Ovary (tissue), 3 donors: Measurements from ENCODE around the gene ESPN.

Source experiments
- CTCF ChIP-seq, 3 donors: fragments of 450-650 bp in 2 of 3; fragments of 200-600 bp in 1 of 3; IDR thresholded peaks; one replicate each; pipeline versions ENCODE4 v1.5.1 to v1.8.0; 2016 to 2022; ENCODE audit warnings: antibody characterized with exemption in 3 of 3, mild to moderate bottlenecking in 1 of 3
- POLR2A ChIP-seq: fragments of 450-650 bp; IDR thresholded peaks from one replicate; pipeline ENCODE4 v1.6.1; 2017; ENCODE audit warnings: antibody characterized with exemption, mild to moderate bottlenecking, moderate library complexity
- donor health status: DM: no; HTN: no; CAD: no.

DNA sequence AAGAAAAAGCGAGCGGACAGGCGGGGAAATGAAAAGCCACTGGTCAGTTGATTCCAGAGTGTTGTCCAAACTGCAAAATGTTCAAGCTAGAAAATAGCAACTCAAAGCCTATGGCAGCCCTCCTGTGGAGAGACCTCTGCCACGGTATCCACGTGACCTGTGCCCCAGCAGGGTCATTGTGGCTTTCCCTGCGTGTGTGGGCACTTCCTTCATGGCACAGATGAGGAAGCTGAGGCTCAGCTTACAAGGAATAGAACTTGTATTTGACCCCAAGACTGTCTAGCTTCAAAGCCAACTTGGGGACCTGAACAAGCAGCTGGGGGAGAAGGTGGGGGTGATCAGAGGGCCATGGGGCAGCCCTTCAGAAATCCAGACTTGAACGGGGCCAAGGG is 82.5 kb downstream of the ESPN start:
- no peak for TF ChIP-seq POLR2A
- no peak for TF ChIP-seq CTCF (IDR thresholded peaks at IDR 0.05)
